ENCODE measurements around the gene PHKB.

PHKB gene

GRCh38 chr16:47561286-47561685 lies 100.2 kb downstream of the PHKB start:
- in situ Hi-C loops (cut with MboI; ENCODE audit: low sequenced_read_pairs): no loop called here

GRCh38 chr16:47562366-47562765 lies 101.2 kb downstream of the PHKB start:
- in situ Hi-C loops (cut with MboI; ENCODE audit: low sequenced_read_pairs): no loop called here

GRCh38 chr16:47565454-47565853 lies 104.3 kb downstream of the PHKB start:
- in situ Hi-C loops (cut with MboI; ENCODE audit: low sequenced_read_pairs): no loop called here

- in situ Hi-C loops (cut with MboI; ENCODE audit: low sequenced_read_pairs): no loop called here
Observed at GRCh38 chr16:47567321-47567720, 106.2 kb downstream of the PHKB start.

GRCh38 chr16:47568351-47568750 lies 107.2 kb downstream of the PHKB start:
- in situ Hi-C loops (cut with MboI; ENCODE audit: low sequenced_read_pairs): no loop called here

GRCh38 chr16:47571049-47571448 lies 109.9 kb downstream of the PHKB start:
- in situ Hi-C loops (cut with MboI; ENCODE audit: low sequenced_read_pairs): no loop called here

- in situ Hi-C loops (cut with MboI; ENCODE audit: low sequenced_read_pairs): no loop called here
Observed at GRCh38 chr16:47571711-47572110, 110.6 kb downstream of the PHKB start.

GRCh38 chr16:47574091-47575054 lies 113.2 kb downstream of the PHKB start:
- in situ Hi-C loops (cut with MboI; ENCODE audit: low sequenced_read_pairs): no loop called here

- in situ Hi-C loops (cut with MboI; ENCODE audit: low sequenced_read_pairs): no loop called here
Observed at GRCh38 chr16:47577029-47577428, 115.9 kb downstream of the PHKB start.

- in situ Hi-C loops (cut with MboI; ENCODE audit: low sequenced_read_pairs): no loop called here
Observed at GRCh38 chr16:47578033-47578432, 116.9 kb downstream of the PHKB start.

GRCh38 chr16:47578573-47578972 lies 117.4 kb downstream of the PHKB start:
- in situ Hi-C loops (cut with MboI; ENCODE audit: low sequenced_read_pairs): no loop called here

- in situ Hi-C loops (cut with MboI; ENCODE audit: low sequenced_read_pairs): no loop called here
Observed at GRCh38 chr16:47581114-47581513, 120.0 kb downstream of the PHKB start.

GRCh38 chr16:47584464-47585225 lies 123.5 kb downstream of the PHKB start:
- in situ Hi-C loops (cut with MboI; ENCODE audit: low sequenced_read_pairs): no loop called here

- in situ Hi-C loops (cut with MboI; ENCODE audit: low sequenced_read_pairs): no loop called here
Observed at GRCh38 chr16:47586121-47586520, 125.0 kb downstream of the PHKB start.

- in situ Hi-C loops (cut with MboI; ENCODE audit: low sequenced_read_pairs): no loop called here
Observed at GRCh38 chr16:47590472-47590871, 129.3 kb downstream of the PHKB start.

GRCh38 chr16:47592232-47592631 lies 131.1 kb downstream of the PHKB start:
- in situ Hi-C loops (cut with MboI; ENCODE audit: low sequenced_read_pairs): no loop called here

- in situ Hi-C loops (cut with MboI; ENCODE audit: low sequenced_read_pairs): no loop called here
Observed at GRCh38 chr16:47599512-47599911, 138.4 kb downstream of the PHKB start.

- in situ Hi-C loops (cut with MboI; ENCODE audit: low sequenced_read_pairs): no loop called here
Observed at GRCh38 chr16:47600376-47600775, 139.2 kb downstream of the PHKB start.

- in situ Hi-C loops (cut with MboI; ENCODE audit: low sequenced_read_pairs): no loop called here
Observed at GRCh38 chr16:47604306-47604705, 143.2 kb downstream of the PHKB start.

- in situ Hi-C loops (cut with MboI; ENCODE audit: low sequenced_read_pairs): no loop called here
Observed at GRCh38 chr16:47611042-47611441, 149.9 kb downstream of the PHKB start.

- in situ Hi-C loops (cut with MboI; ENCODE audit: low sequenced_read_pairs): no loop called here
Observed at GRCh38 chr16:47611848-47612493, 150.8 kb downstream of the PHKB start.

All from HL-60/S4 treated with retinoic acid at 250 ng/mL for 4 days and 3 days (cell line).